ENCODE data around the gene DLST.
A peak's percentile ranks its signal among the peaks of the same experiment; 100 is the strongest.

Gene DLST

DNA sequence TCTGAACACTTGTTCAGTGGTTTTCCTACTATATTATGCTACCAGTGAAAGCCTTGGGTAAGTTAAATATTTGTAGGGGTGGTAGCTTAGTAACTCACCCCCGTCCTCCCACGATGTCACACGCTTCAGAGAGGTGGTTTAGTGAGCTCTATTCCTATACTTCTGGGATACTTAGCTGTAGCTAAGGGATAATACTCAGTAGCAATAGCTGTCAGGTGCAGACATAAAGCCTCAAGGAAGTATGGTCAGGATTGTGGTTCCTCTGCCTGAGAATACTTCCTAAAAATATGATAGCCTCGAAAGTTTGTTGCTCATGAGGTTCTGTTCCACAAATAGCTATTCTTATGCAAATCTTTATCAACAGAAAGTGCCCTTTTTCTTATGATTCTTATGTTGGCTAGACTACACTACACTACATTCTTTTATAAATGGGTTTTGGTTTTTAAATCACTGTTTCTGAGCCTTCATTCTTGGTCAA, 11.9 kb downstream of the DLST start:
- no peak for DNase-seq (ENCODE audit: low read depth in 3 of 3, low spot score in 1 of 3)

DNA sequence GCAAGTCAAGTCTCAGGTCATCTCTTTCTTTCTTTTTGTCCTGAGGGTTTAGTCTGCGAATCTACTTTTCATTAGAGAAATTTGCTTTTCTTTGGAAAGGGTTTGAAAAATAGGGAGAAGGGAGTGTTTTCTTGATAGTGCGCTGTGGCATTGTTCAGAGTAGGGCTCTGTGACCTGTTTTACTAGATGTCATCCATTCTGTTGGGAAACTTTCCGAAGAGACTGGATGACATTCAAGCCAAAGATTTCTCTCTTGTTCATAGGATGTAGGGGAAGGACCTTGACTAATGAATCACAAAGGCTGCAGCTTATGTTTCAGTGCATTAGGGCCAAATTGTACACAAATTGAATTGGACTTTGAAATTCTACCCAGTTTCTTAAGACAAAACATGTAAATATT, 14.7 kb downstream of the DLST start:
- no peak for DNase-seq (ENCODE audit: low read depth in 3 of 3, low spot score in 1 of 3)

DNA sequence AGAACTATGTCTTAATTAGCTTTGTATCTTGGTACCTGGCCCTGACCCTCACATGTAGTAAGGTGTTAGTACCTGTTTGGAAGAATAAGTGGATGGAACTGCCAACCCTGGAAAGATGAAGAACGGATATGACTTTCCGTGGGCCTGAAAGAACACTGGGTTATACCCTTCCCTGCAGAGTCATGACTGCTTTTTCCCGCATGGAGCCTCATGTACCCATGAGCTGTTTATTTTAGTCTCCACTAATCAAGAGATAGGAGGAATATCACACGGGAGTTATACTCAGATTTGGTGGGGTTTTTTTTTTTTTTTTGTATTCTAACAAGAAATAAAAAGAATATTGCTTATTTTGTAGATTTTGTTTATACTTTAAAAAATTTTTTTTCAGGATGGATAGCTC, 15.9 kb downstream of the DLST start:
- no peak for DNase-seq (ENCODE audit: low read depth in 3 of 3, low spot score in 1 of 3)

DNA sequence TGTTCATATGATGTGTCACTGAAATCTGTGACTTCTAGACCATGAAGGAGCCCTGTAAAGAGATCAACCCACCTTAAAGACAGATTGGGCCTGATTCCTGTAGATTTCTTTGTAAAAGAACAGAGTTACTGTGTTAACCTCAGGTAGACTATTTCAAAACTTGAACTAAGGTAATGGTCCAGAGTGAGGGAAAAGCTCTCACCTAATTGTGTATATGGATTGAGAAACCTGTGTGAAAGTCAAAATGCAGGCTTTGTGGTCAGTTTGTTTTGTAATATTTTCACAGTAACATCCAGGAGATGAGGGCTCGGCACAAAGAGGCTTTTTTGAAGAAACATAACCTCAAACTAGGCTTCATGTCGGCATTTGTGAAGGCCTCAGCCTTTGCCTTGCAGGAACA, 16.4 kb downstream of the DLST start:
- DNase-seq (ENCODE audit: low read depth in 3 of 3, low spot score in 1 of 3) = no peak

DNA sequence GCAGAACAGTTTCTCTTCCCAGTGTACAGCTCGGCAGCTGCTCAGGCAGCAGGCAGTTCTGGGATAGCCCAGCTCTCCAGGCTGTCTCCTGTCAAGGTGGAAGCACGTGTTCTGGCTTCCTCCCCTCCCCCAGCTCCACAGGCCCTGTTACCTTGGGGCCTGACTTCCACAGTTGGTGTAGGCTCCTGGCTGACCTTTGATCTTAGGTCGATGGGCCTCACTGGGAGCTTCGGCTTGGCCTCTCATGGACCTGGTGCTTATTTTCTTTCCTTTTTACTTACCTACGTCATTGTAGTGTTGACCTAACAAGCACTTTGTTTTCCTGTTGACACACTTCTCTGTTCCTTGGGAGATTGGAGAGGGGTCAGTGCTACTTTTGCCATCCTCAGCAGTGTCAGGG, 17.0 kb downstream of the DLST start:
- DNase-seq (ENCODE audit: low read depth in 3 of 3, low spot score in 1 of 3) = no peak

DNA sequence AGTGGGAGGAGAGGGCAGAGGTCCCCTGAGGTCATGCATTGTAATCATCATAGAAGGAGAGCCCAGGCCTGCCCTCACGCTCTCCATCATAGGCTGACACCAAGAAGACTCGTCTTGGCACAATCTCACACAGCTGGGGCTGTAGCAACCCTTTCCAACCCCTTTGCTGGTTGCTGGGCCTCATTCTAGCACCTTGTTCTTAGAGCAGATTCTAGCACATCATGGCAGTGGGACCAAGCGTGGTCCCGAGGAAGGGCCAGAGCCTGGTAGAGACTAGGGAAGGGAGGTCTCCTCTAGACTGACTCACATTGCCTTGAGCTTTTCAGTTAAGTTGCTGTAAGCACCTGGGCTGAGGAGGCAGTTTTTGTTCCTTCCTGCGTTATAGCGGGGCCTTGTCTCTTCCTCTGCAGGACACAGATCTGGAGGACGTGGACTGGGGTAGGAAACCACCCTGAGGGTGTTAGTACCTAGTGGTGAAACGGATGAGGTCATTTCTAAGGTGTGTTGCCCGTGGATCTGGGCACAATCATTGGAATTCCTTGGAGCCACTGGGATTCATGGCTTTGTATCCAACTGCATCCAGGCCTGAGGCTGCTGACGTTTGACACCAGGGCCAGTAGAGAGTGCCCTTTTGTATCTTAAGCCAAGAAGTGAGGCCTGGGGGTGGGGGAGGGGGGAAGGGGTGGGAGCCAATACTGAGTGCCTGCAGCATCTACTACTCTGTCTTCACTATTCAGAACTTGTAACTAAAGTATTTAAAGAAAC, 21.4 kb downstream of the DLST start:
- no peak for DNase-seq (ENCODE audit: low read depth in 3 of 3, low spot score in 1 of 3)

DNA sequence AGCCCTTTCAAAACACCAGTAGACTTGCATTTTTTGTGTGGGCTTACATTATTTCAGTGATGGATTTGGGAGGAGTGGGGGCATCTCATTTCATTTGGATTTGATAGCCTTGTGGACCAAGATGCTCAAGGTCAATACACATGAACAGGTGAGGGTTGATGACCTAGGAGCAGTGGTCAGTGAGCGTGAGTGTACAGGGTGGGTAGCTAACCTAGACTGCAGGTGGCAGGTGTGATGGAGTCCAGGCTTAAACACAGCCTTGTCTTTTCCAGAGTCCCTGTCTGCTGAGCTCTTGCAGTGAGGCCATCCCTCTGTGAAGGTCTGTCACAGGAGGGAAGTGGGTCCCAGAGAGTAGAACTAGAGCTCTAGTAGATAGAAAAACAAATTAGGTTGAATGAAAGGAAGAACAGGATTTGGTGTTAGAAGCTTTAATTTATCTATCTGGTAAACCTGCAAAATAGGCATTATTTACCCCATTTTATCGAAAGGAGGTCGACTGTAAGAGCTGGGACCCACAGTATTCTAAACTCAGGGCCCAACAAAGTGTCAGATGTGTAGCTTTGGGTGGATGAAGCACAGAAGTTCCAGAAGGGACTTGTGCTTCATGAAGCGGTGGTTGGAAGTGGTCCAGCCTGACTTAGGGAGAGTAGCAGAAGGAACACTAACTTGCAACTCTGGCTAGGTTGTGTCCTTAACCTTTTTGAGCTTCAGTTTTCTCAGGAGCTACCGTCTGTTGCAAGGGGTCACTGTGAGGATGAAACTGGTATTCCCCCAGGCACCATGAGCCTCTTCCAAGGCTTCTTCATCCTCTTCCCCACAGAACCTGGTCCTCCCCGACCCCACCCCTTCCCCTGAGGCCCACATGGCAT, 23.2 kb downstream of the DLST start:
- DNase-seq (ENCODE audit: low read depth in 3 of 3, low spot score in 1 of 3) = no peak

DNA sequence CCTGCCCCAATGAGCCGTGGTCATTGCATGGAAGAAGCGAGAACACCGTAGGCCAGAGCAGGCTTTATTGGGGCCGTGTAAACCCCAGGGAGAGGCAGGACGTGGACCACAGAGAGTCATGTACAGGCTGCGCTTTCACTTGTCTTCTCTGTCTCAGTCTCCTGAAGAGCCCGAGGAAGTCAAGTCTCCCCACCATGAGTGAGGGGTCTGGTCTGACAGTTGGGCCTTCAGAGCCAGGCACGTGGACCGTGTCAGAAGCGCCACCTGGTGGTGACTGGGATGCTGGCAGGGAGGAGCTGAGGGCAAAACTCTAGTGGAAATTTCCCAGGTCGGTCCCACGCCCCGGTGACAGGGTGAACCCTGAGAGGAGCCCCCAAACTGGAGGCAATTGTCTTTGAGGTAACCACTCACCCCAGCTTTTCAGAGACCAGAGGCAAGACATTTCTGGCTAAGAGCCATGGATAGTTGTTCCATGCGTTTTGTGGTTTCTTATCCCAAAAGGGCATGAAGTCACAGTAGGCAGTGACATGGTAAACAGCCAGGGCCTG, 24.0 kb downstream of the DLST start:
- DNase-seq (ENCODE audit: low read depth in 3 of 3, low spot score in 1 of 3) = peak; percentile 42 to 74 (median 62)

DNA sequence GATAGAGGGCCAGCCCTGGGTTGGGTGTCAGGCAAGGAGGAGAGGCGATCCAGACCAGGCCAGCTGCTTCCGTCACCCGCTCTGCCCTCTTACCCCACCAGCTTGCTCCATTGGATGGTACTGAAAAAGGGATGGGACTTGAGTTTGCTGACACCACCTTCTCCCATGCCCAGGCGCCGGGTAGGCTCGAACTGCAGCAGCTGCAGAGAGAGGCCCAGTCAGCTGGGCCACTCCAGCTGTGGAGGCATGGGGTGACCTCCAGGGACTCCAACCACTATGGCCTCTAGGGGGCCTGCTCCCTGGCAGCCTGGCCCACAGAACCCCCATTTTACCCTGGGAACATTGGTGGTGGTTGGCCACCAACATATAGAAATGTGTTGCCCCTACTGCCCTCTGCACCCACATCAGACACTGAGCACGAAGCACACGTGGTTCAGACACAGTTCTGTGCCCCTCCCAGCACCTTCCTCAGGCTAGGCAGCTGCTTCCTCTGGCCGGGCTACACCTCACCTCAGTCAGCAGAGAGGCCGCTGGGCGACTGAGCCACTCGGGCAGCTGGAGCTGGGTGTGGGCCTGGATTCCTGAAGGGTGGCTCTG, 25.3 kb downstream of the DLST start:
- DNase-seq (ENCODE audit: low read depth in 3 of 3, low spot score in 1 of 3) = no peak

DNA sequence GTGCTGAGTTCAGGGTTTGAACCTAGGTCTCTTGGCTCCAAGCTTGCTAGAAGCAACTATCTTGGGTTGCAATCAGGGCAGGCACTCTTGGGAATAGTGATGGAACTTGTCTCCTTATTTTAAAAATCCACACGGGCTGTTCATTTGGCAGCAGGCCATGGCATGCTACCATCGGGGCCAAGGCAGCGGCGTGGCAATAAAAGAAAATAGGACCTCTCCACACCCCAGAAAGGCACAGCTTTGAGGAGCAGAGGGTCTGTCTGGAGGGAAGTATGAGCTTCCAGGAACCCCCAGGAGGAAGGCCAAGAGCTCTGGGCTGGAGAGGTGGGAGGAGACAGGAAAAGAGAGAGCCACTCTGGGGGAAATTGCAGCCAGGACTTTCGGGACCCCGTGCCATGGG, 26.0 kb downstream of the DLST start:
- DNase-seq (ENCODE audit: low read depth in 3 of 3, low spot score in 1 of 3) = no peak

DNA sequence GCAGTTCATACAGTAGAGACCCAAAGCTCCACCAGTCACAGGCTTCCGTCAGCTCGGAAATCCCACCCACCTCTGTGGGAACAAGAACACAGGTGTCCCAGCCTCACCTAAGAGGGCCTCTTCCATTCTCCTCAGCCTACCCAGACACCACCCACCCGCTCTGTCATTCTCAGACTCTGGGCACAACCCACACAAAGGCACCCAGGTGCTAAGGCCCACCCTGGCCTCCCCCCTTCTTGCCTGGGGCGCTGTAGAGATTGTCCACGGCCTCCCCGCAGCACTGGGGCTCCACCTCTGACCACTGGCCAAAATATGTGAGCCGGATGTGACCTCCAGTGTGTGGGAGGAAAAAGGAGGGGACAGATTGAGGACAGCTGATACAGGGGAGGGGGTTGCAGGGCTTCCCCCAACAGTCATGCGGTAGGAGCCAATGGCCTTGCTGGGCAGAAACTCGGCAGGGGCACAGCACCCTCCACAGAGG, 27.2 kb downstream of the DLST start:
- no peak for DNase-seq (ENCODE audit: low read depth in 3 of 3, low spot score in 1 of 3)

DNA sequence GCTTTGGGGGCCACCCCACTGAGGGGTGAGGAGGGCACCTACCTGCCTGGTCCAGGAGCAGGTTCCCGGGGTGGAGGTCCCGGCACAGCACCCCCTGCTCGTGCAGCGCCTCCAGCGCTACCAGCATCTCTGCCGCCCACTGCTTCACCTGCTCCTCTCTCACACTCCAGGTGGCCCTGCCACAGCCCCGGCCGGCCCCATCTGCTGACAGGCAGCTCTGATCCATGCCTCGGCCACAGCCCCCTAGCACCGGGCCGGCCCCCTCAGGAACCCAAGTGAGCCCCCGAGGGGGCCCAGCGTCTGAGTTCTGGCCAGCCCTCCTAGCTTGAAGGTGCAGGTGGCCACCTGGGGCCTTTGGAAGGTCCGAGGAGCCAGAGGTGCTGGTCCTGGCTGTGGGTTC, 27.8 kb downstream of the DLST start:
- no peak for DNase-seq (ENCODE audit: low read depth in 3 of 3, low spot score in 1 of 3)

DNA sequence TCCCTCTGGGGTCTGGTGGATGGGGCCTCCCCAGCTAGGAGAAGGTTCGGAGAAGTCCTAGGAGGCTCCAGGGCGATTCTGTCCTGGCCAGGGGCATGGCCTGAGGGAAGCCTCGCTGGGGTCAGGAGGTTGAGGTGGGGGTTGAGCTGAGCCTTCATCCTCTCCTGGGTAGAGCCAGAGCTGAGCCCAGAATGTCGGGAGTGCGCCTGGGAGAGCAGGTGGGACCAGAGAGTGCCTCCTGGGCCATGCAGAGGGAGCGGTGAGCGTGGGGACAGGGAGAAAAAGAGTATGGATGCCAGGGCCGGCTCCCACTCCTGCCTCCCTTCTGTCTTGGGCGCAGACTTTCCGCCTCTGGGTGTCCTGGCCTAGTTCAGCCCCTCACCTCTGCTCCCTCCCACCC, 28.2 kb downstream of the DLST start:
- no peak for DNase-seq (ENCODE audit: low read depth in 3 of 3, low spot score in 1 of 3)

DNA sequence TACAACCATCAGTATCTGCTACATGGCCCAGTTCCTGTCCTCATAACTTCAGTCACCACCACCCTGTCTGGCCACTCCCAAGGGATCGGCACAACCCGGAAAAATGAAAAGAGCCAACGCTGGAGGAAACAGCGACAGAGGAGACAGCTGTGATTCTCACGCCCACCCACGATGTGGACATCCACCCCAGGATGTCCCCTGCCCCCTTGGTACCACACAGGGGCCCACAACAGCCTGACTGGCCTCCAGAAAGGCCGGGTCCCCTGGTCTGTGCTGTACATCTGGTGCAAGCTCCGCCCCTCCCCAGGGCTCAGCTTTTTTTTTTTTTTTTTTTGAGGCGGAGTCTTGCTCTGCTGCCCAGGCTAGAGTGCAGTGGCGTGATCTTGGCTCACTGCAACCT, 28.8 kb downstream of the DLST start:
- no peak for DNase-seq (ENCODE audit: low read depth in 3 of 3, low spot score in 1 of 3)

DNA sequence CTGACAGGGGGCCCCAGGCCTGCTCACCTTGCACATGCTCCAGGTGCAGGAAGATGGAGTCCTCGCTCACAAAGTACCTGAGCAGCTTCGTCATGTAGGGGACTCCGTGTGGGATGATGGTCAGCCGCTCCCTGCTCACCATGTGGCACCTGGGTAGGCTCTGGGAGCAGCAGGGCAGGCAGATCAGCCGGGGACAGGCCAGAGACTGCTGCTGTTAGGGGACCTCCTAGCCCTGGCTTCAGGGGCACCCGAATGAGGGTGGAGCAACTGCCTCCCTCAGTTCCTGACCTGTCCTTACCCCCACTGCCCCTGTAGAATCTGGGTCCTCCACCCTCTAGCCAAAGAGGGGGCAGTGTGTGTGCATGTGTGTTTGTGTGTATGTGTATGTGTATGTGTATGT, 29.5 kb downstream of the DLST start:
- no peak for DNase-seq (ENCODE audit: low read depth in 3 of 3, low spot score in 1 of 3)

DNA sequence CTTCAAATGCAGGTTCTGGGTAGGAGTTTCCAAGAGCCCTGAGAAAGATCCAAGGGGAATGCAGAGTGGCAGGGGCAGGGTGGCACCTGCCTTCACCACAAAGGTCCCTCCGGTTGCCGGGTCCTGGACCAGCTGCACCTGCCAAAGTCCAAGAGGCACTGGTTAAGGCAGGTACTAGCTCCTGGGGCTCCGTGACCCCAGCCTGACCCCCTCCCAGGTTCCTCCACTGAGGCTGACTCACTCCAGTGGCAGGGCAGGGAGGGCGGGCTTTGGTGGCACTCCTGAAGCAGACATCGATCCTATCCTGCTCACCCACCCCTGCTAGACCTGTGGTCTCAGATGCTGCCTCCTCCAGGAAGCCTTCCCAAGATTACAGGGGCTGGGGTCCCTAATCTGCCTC, 30.0 kb downstream of the DLST start:
- no peak for DNase-seq (ENCODE audit: low read depth in 3 of 3, low spot score in 1 of 3)

DNA sequence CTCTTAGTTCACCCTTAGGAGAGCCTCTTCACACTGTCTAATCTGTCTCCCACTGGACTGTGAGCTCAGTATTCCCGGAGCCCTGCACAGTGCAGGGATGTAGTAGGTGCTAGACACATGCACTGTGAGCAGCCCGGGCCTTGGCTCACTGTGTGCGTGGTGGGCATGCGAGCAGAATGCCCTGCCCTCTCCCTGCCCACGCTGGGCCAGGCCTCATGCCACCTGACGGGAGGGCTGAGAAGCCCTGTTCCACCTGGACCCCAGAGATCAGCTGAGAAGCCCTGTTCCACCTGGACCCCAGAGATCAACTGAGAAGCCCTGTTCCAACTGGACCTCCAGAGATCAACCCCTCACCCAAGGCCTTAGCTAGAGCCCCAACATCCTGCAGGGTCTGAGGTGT, 30.4 kb downstream of the DLST start:
- DNase-seq (ENCODE audit: low read depth in 3 of 3, low spot score in 1 of 3) = no peak

DNA sequence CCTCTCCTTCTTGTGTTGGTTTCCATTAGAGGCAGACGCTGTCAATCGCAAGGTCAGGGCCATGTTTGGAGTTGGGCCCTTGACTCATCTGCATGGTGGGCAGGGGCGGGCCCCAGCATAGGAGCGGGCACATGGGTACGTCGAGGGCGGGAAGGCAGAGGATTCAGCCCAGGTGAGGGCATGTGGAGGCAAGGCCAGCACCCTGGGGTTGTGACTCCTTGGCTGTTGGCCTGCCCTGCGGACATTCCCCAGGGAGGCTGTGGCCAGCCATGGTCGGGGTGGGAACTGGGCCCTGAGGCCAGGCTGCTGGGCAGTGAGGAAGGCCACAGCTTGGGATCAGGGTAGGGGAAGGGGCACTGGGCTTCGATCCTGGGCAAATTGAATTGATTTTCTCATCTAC, 31.1 kb downstream of the DLST start:
- DNase-seq (ENCODE audit: low read depth in 3 of 3, low spot score in 1 of 3) = no peak

DNA sequence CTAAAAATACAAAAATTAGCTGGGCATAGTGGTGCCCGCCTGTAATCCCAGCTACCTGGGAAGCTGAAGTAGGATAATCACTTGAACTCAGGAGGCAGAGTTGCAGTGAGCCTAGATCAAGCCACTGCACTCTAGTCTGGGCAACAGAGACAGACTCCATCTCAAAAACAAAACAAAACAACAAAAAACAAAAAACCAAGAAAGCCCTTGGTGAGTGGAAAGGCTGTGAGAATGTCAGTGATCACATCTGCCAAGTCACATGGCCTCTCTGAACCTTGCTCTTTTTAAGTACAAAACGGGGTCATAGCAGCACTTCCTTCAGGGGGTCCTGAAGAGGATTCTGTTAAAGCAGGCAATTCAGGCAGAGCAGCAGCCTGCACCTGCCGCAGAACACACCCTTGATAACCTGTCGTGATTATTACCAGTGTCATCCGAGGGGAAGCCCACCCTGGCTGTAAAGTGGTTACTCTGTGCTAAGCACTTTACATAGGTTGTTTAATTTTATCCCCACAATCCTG, 31.7 kb downstream of the DLST start:
- no peak for DNase-seq (ENCODE audit: low read depth in 3 of 3, low spot score in 1 of 3)

DNA sequence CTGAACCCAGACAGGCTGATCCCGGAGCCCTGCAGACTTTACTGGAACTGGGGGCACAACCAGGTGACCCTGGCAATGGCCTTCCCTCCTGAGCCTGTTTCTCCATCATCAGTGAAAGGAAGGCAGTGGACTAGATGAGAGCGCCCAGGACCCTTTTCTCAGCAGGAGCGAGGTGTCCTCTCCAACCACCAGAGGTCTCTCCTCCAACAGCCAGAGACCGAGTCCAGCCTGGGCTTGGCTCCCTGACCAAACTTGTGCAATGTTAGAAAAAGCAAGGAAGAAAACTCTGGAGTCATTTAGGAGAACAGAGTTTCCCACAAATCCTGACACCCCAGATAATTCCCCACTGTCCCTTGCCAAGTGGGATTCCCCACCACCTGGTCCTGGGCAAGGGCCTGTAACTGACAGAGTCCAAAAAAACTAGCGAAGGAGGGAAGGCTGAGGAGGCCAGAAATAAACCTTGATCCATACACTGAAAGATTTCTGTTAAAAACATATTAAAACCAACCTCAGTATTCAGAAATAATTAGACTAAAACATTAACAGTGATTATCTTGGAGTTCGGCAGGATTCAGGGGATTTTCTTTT, 32.4 kb downstream of the DLST start:
- DNase-seq (ENCODE audit: low read depth in 3 of 3, low spot score in 1 of 3) = no peak

DNA sequence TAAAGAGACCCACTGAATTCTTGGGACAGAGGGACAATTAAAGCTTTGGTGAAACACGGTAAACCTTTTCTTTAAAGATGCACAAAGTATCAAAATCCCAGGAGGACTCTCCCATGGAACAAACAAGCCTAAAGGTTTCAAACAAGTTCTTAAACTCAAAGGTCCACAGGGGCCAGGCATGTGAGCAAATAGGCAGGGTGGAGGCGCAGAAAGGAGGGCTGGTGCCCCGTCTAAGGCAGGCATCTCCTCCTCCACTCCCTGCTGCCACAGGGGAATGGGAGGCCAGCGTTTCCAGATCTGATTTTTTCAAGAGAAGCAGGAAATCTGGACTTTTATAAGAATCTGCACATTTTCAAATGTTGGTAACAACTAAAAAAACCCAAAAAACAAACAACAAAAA, 33.7 kb downstream of the DLST start:
- no peak for DNase-seq (ENCODE audit: low read depth in 3 of 3, low spot score in 1 of 3)
